ENCODE results near the gene C1orf159. TPM values are rescaled to one million over a fixed set of nuclear protein-coding genes. Genes with fewer than 3 reads are reported as not detected.
"Not testable (repeated sequence)": the region's sequence is repeated elsewhere in the genome, so short reads cannot be mapped to it uniquely, and the experiment has no call there.

Gene C1orf159
- total RNA-seq, 1 donor from 2014 or later, result 9.7 TPM

DNA sequence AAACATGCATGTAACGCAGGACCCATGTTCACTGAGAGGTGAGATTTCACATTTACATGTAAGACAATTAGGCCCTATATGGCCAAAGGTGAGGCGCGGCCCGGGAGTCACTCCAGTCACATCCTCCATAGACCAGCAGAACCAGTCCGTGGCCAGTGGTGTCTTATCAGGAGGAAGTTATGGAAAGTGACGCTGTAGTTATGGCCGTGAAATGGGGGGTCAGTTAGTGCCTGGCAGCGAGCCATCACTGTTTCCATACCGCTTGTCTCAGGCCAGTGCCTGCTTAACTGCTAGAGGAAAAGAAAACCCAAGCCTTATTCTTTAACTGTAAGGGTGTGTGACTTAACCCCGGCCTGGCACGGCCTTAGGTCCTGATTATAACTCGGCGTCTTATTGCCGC, 6.1 kb downstream of the C1orf159 start:
- Histone ChIP-seq H3K4me1 (peaks cover 3% of the 10 kb centered on the region), H3K4me3 (no peak overlapping the region), H3K9me3 (no peaks in the 10 kb centered on the region), H3K27me3 (no peaks in the 10 kb centered on the region), H3K36me3 (no peaks in the 10 kb centered on the region), H3K27ac (no peak overlapping the region)
- no peak for ATAC-seq
- intact Hi-C loops (cut with DNase I), result no loop called here
- TF ChIP-seq CTCF (IDR thresholded peaks at IDR 0.05), result no peak
- DNase-seq, result peak; percentile 38

DNA sequence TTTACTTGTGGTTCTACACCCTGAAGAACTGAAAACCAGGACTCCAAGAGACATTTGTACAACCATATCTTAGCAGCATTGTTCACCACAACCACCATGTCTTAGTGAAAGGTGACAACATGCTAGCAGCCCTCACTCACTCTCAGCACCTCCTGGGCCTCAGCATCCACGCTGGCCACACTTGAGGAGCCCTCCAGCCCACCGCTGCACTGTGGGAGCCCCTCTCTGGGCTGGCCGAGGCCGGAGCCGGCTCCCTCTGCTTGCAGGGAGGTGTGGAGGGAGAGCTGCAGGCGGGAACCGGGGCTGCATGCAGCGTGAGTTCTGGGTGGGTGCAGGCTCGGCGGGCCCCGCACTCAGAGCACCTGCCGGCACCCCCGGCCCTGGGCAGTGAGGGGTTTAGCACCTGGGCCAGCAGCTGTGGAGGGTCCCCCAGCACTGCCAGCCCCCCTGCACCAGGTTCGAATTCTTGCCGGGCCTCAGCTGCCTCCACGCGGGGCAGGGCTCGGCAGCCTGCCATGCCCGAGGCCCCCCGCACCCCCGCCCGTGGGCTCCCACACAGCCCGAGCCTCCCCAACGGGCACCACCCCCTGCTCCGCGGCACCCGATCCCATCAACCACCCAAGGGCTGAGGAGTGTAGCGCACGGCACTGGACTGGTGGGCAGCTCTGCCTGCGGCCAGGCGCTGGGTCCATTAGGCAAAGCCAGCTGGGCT, 9.2 kb downstream of the C1orf159 start:
- Histone ChIP-seq H3K9me3 (no peaks in the 10 kb centered on the region), H3K27ac (no peak overlapping the region), H3K4me1 (no peaks in the 10 kb centered on the region), H3K36me3 (no peaks in the 10 kb centered on the region), H3K27me3 (no peaks in the 10 kb centered on the region), H3K4me3 (no peak overlapping the region)
- ATAC-seq (peak; percentile 26), DNase-seq (peak; percentile 63)
- intact Hi-C loops (cut with DNase I), result no loop called here
- TF ChIP-seq CTCF (IDR thresholded peaks at IDR 0.05), result no peak

GRCh38 chr1:1104152-1104551, 11.7 kb downstream of the C1orf159 start:
- H3K27me3 ChIP-seq; ATAC-seq; intact Hi-C loops (cut with DNase I); H3K27ac ChIP-seq; H3K4me1 ChIP-seq; H3K4me3 ChIP-seq; H3K9me3 ChIP-seq; H3K36me3 ChIP-seq: not testable (repeated sequence)
- peak; percentile 33 for DNase-seq

DNA sequence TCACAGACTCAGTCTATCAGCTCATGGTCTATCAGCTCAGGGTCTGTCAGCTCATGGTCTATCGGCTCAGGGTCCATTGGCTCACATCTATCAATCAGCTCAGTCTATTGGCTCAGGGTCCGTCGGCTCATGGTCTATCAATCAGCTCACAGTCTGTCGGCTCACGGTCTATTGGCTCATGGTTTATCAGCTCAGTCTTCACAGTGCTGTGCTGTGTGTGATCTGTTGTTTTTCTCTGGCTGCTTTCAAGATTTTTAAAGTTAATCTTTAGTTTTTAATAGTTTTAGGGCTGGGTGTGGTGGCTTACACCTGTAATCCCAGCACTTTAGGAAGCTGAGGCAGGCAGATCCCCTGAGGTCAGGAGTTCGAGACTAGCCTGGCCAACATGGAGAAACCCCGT, 14.4 kb downstream of the C1orf159 start:
- H3K9me3 ChIP-seq, result no peaks in the 10 kb centered on the region
- peak; percentile 13 for DNase-seq
- no peak for ATAC-seq

GRCh38 chr1:1100296-1100695, 15.6 kb downstream of the C1orf159 start:
- no peaks in the 10 kb centered on the region for H3K36me3 ChIP-seq
- no peaks in the 10 kb centered on the region for H3K9me3 ChIP-seq
- ATAC-seq (no peak), DNase-seq (peak; percentile 39)
- no peak for TF ChIP-seq CTCF (IDR thresholded peaks at IDR 0.05)
- no peak overlapping the region for H3K27ac ChIP-seq
- no peaks in the 10 kb centered on the region for H3K4me1 ChIP-seq
- H3K4me3 ChIP-seq, result no peak overlapping the region
- no peaks in the 10 kb centered on the region for H3K27me3 ChIP-seq
- intact Hi-C loops (cut with DNase I), result no loop called here

More for the DNA sequence above, 14.4 kb downstream of the C1orf159 start:
- Histone ChIP-seq H3K4me3 (no peak overlapping the region), H3K4me1 (no peaks in the 10 kb centered on the region), H3K27me3 (no peaks in the 10 kb centered on the region), H3K27ac (no peak overlapping the region), H3K36me3 (no peaks in the 10 kb centered on the region)
- intact Hi-C loops (cut with DNase I), result no loop called here
- no peak for TF ChIP-seq CTCF (IDR thresholded peaks at IDR 0.05)

GRCh38 chr1:1099506-1100183, 16.2 kb downstream of the C1orf159 start:
- Histone ChIP-seq H3K4me1 (no peaks in the 10 kb centered on the region), H3K9me3 (no peaks in the 10 kb centered on the region), H3K36me3 (no peaks in the 10 kb centered on the region), H3K27me3 (no peaks in the 10 kb centered on the region), H3K4me3 (no peak overlapping the region), H3K27ac (no peak overlapping the region)
- no peak for ATAC-seq
- no peak for DNase-seq
- no peak for TF ChIP-seq CTCF (IDR thresholded peaks at IDR 0.05)
- intact Hi-C loops (cut with DNase I), result no loop called here

All from upper lobe of right lung (tissue), 1 donor.